Right lobe of liver (tissue), 6 donors: Measurements from ENCODE around the gene SIPA1. TPM values are rescaled to one million over a fixed set of nuclear protein-coding genes. Genes with fewer than 3 reads are reported as not detected.
"Not testable (repeated sequence)": the region's sequence is repeated elsewhere in the genome, so short reads cannot be mapped to it uniquely, and the experiment has no call there.

Source experiments
- ATAC-seq, 4 donors: fragments of 200-7000 bp; cut with Tn5 transposase; one replicate each; pipeline ENCODE4 v1.9.1; 2020; ENCODE audit warnings: mild to moderate bottlenecking in 4 of 4, moderate library complexity in 4 of 4
- DNase-seq, 3 donors: peaks; one replicate each; pipeline ENCODE4 v3.0.0-alpha.2; 2020
- H3K27ac ChIP-seq, 3 donors: fragments of 200-600 bp; one replicate each; pipeline ENCODE4 v1.8.0; 2022
- H3K27me3 ChIP-seq, 2 donors: fragments of 200-600 bp; one replicate each; pipeline ENCODE4 v1.8.0; 2022
- H3K36me3 ChIP-seq, 4 donors: fragments of 200-600 bp; sonication (generic) in 1 of 4; one replicate each; pipeline versions ENCODE4 v1.5.1 to v1.8.0; 2017 to 2022; ENCODE audit warnings: control low read depth in 1 of 4
- H3K4me1 ChIP-seq, 4 donors: fragments of 200-600 bp; sonication (generic) in 1 of 4; one replicate each; pipeline versions ENCODE4 v1.5.1 to v1.8.0; 2017 to 2022; ENCODE audit warnings: control low read depth in 1 of 4
- H3K4me3 ChIP-seq, 3 donors: fragments of 200-600 bp; one replicate each; pipeline ENCODE4 v1.8.0; 2022
- H3K9me3 ChIP-seq, 4 donors: fragments of 200-600 bp; sonication (generic) in 1 of 4; one replicate each; pipeline versions ENCODE4 v1.5.1 to v1.8.0; 2017 to 2022; ENCODE audit warnings: control low read depth in 1 of 4
- POLR2A ChIP-seq: fragments of 450-650 bp; IDR thresholded peaks from one replicate; pipeline ENCODE4 v1.6.1; 2017; ENCODE audit warnings: antibody characterized with exemption, mild to moderate bottlenecking
- WGBS: methylation state at CpG from one replicate; pipeline ENCODE4 v1.1.6; 2018; ENCODE audit warnings: low coverage, low lambda C conversion rate; ENCODE audit not compliant: insufficient coverage; ENCODE audit errors: missing lambda C conversion rate; 5-methylcytosine and 5-hydroxymethylcytosine counted together
- intact Hi-C, 2 donors: fragments of 100-400 bp; cut with DNase I; formaldehyde crosslinking; loops; one replicate each; pipeline versions ENCODE4 v1.11.2 to v1.14.1; 2022
- total RNA-seq, 6 experiments: library from RNA; depleted of rRNA in 2 of 6; stranded (reverse); fragments of >200 nt in 2 of 6; fragmentation: NEBNext Ultra II Directional in 3 of 6; extraction: Animal tissue kit (Norgen Biotek cat#: 25700) in 3 of 6; gene quantifications; one replicate each; pipeline versions ENCODE4 v1.1.0 to v1.2.4, GENCODE V29; 2016 to 2023
- TF ChIP-seq, protein P1 (sequence below), 4 donors: fragments of 200-600 bp in 3 of 4; fragments of 450-650 bp in 1 of 4; IDR thresholded peaks; one replicate each; pipeline versions ENCODE4 v1.5.1 to v1.8.0; 2016 to 2022; ENCODE audit warnings: antibody characterized with exemption in 4 of 4, mild to moderate bottlenecking in 2 of 4
- donor health status: DM: no; HTN: yes; CAD: no.
- donor health status: DM: no; HTN: no; CAD: no.
- donor health status: DM: no; HTN: no; CAD: no.
- donor health status: DM: no; HTN: yes; CAD: no.
- donor health status: DM: no; HTN: yes; CAD: no.

Gene SIPA1
- total RNA-seq, 6 experiments from 2014 or later: 21.1 to 34.1 (median 25.3) TPM

GRCh38 chr11:65658174-65659021 lies 20.5 kb downstream of the SIPA1 start:
- peaks cover 7 to 66% (median 35%) of the 10 kb centered on the region in 4 donors for H3K36me3 ChIP-seq

GRCh38 chr11:65660038-65660437 lies 22.1 kb downstream of the SIPA1 start:
- Histone ChIP-seq H3K27ac (no peak overlapping the region), H3K4me1 (peaks cover 0 to 25% (median 7%) of the 10 kb centered on the region in 4 donors), H3K9me3 (no peaks in the 10 kb centered on the region), H3K36me3 (peaks cover 7 to 62% (median 32%) of the 10 kb centered on the region in 4 donors), H3K4me3 (no peak overlapping the region), H3K27me3 (no peaks in the 10 kb centered on the region)
- WGBS: 98% methylated on average over 5 of the region's 9 CpGs
- DNase-seq: no peak
- intact Hi-C loops: no loop called here
- no peak for TF ChIP-seq POLR2A
- TF ChIP-seq, protein P1, sequence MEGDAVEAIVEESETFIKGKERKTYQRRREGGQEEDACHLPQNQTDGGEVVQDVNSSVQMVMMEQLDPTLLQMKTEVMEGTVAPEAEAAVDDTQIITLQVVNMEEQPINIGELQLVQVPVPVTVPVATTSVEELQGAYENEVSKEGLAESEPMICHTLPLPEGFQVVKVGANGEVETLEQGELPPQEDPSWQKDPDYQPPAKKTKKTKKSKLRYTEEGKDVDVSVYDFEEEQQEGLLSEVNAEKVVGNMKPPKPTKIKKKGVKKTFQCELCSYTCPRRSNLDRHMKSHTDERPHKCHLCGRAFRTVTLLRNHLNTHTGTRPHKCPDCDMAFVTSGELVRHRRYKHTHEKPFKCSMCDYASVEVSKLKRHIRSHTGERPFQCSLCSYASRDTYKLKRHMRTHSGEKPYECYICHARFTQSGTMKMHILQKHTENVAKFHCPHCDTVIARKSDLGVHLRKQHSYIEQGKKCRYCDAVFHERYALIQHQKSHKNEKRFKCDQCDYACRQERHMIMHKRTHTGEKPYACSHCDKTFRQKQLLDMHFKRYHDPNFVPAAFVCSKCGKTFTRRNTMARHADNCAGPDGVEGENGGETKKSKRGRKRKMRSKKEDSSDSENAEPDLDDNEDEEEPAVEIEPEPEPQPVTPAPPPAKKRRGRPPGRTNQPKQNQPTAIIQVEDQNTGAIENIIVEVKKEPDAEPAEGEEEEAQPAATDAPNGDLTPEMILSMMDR (IDR thresholded peaks at IDR 0.05): no peak
- no peak for ATAC-seq

More at GRCh38 chr11:65658174-65659021, 20.5 kb downstream of the SIPA1 start:
- H3K4me3 ChIP-seq: no peak overlapping the region
- no peaks in the 10 kb centered on the region for H3K9me3 ChIP-seq
- no peak for ATAC-seq
- TF ChIP-seq POLR2A: no peak
- TF ChIP-seq, protein P1 (IDR thresholded peaks at IDR 0.05): no peak
- intact Hi-C loops: no loop called here
- no peak for DNase-seq
- H3K27ac ChIP-seq: no peak overlapping the region
- WGBS: 70% methylated on average over 2 of the region's 21 CpGs
- H3K4me1 ChIP-seq: peaks cover 0 to 23% (median 15%) of the 10 kb centered on the region in 4 donors
- H3K27me3 ChIP-seq: no peaks in the 10 kb centered on the region

DNA sequence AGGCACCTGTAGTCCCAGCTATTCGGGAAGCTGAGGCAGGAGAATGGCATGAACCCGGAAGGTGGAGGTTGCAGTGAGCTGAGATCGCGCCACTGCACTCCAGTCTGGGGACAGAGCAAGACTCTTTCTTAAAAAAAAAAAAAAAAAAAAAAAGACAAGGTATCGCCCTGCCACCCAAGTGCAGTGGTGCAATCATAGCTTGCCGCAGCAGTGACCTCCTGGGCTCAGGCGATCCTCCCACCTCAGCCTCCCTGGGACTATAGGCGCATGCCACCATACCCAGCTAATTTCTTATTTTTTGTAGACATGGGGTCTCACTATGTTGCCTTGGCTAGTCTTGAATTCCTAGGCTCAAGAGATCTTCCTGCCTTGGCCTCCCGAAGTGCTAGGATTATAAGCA lies 23.0 kb downstream of the SIPA1 start:
- H3K27ac ChIP-seq: not testable (repeated sequence)
- WGBS: 93% methylated on average over 5 of the region's 9 CpGs

DNA sequence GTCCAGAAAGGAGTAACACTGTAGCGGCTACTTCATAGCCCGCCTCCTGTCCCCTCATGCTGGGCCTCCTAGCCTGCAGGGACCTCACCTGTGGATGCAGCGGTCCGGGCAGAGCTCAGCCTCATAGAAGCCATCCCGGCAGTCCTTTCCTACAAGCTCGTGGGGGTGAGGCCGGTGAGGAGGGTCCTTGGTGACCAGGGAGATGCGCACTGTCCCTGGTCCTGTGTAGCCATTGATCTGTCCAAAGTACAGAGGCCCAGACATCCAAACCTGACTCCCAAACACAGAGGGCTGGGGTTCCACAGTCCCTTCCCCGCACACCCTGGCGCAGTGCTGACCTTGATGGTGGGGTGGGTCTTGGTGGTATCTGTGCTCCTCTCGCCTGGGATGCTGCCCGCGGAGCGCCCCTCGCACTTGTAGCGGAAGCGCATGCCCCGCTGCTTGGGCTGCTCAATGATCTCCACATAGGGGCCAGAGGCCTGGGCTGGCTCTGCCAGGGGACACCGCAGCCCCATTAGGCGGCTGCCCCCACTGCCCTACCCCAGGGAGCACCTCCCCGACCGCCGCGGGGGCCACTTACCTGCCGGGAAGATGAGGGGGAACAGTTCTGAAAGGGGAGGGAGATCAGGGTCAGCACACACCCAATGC lies 23.8 kb downstream of the SIPA1 start:
- DNase-seq (no peak), ATAC-seq (peak in 2 of 4 donors; percentile 13 to 36)
- H3K27me3 ChIP-seq: no peaks in the 10 kb centered on the region
- peak overlapping the region; percentile 92 to 100 (median 95) for H3K27ac ChIP-seq
- peaks cover 0 to 25% (median 7%) of the 10 kb centered on the region in 4 donors for H3K4me1 ChIP-seq
- H3K36me3 ChIP-seq: peaks cover 7 to 45% (median 23%) of the 10 kb centered on the region in 4 donors
- WGBS: 6% methylated on average over 6 of the region's 25 CpGs
- H3K9me3 ChIP-seq: no peaks in the 10 kb centered on the region
- intact Hi-C loops: no loop called here
- TF ChIP-seq, protein P1 (IDR thresholded peaks at IDR 0.05): no peak
- peak overlapping the region; percentile 67 to 95 (median 88) for H3K4me3 ChIP-seq

More for the DNA sequence above, 23.0 kb downstream of the SIPA1 start:
- ATAC-seq, DNase-seq, H3K4me3 ChIP-seq, H3K9me3 ChIP-seq, H3K27me3 ChIP-seq, intact Hi-C loops: not testable (repeated sequence)
- Histone ChIP-seq H3K36me3 (peaks cover 7 to 54% (median 27%) of the 10 kb centered on the region in 4 donors), H3K4me1 (peaks cover 0 to 25% (median 7%) of the 10 kb centered on the region in 4 donors)
